Brain microvascular endothelial cell (primary cell): Measurements from ENCODE around the gene HJURP.

Experiments
- DNase-seq: peaks from one replicate; pipeline ENCODE4 v3.0.0-alpha.2; 2020
- H3K27ac ChIP-seq: fragments of 250-450 bp; sonication (Bioruptor Pico); 2 replicates; pipeline ENCODE4 v1.5.1; 2020; ENCODE audit warnings: mild to moderate bottlenecking, moderate library complexity
- H3K27me3 ChIP-seq: fragments of 250-450 bp; sonication (Bioruptor Pico); replicated peaks from 2 replicates; pipeline ENCODE4 v1.5.1; 2020; ENCODE audit warnings: mild to moderate bottlenecking
- H3K36me3 ChIP-seq: fragments of 250-450 bp; sonication (Bioruptor Pico); replicated peaks from 2 replicates; pipeline ENCODE4 v1.5.1; 2020; ENCODE audit warnings: mild to moderate bottlenecking
- H3K4me3 ChIP-seq: 2 replicates; pipeline ENCODE4 v1.5.1; 2011; ENCODE audit warnings: low read depth, mild to moderate bottlenecking, control low read depth, low read length, moderate library complexity
- in situ Hi-C: cut with HindIII; loops from 2 replicates; pipeline ENCODE4 v1.10.0; 2017; ENCODE audit warnings: low sequenced_read_pairs, low pct_ligation_motif_present
- TF ChIP-seq, protein P1 (sequence below): IDR thresholded peaks from 2 replicates; pipeline ENCODE4 v1.5.1; 2011; ENCODE audit warnings: low read depth, mild to moderate bottlenecking, moderate library complexity, low read length, control low read depth, inconsistent platforms; ENCODE audit errors: missing control alignments

HJURP gene

DNA sequence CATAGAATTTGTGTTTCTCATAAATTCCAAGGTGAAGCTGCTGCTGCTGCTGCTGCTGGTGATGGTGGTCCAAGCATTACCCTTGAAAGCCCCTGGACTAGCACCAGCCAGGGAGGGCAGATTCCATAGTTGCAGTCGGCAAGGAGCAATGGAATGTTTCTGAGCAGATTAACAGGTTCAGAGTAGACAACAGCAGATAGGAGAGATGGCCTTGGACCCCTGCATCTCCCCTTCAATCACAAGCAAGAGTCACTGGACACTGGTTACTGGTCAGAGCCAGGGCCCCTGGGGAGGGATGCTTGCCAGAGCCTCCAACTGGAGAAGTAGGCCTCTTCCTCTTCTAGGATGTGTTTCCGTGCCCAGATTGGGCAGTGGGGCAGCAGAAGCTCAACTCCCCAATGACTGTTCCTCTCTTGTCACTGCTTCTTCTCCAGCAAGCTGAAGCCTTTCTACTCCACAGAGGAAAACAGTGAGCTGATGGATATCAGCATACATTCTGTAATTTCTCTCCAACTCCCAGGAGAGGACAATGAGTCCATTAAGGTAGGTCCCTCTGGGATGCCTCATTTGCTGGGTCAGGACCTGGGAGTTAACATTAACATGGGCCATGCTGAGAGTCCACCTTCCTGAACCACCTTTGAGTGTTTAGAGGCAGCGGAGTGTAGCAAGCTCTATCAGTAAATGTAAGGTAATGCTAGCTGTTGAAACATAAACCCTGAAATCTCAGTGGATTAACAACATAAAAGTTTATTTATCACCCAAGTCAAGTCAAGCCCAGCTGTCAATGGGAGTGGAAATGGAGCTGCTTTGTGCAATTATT lies 40.9 kb downstream of the HJURP start:
- DNase-seq, result no peak
- TF ChIP-seq, protein P1, sequence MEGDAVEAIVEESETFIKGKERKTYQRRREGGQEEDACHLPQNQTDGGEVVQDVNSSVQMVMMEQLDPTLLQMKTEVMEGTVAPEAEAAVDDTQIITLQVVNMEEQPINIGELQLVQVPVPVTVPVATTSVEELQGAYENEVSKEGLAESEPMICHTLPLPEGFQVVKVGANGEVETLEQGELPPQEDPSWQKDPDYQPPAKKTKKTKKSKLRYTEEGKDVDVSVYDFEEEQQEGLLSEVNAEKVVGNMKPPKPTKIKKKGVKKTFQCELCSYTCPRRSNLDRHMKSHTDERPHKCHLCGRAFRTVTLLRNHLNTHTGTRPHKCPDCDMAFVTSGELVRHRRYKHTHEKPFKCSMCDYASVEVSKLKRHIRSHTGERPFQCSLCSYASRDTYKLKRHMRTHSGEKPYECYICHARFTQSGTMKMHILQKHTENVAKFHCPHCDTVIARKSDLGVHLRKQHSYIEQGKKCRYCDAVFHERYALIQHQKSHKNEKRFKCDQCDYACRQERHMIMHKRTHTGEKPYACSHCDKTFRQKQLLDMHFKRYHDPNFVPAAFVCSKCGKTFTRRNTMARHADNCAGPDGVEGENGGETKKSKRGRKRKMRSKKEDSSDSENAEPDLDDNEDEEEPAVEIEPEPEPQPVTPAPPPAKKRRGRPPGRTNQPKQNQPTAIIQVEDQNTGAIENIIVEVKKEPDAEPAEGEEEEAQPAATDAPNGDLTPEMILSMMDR, result no peak
- no peak overlapping the region for H3K4me3 ChIP-seq
- no peak overlapping the region for H3K27ac ChIP-seq
- H3K27me3 ChIP-seq, result no peaks in the 10 kb centered on the region
- in situ Hi-C loops, result no loop called here
- no peaks in the 10 kb centered on the region for H3K36me3 ChIP-seq

DNA sequence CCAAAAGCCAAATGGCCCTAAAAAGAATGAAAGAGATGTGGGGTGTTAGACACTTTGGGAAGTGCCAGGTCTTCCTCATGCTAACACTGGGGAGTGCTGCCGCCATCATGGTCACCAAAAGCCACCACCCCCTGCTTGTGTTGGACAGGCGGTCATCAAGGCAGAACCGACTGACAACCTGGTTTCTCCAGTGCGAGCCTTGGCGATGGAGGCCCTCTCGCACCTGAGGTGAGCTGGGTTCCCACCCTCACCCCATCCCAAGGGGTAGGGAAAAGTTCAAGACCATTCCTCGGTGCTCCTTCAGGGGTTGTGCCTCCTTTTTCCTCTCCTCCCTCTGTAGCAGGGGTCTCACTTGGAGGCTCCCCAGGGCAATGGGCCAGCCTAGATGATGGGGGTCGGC lies 42.6 kb downstream of the HJURP start:
- in situ Hi-C loops, result no loop called here
- TF ChIP-seq, protein P1, result no peak
- Histone ChIP-seq H3K27ac (no peak overlapping the region), H3K27me3 (no peaks in the 10 kb centered on the region), H3K4me3 (no peak overlapping the region), H3K36me3 (no peaks in the 10 kb centered on the region)
- no peak for DNase-seq

DNA sequence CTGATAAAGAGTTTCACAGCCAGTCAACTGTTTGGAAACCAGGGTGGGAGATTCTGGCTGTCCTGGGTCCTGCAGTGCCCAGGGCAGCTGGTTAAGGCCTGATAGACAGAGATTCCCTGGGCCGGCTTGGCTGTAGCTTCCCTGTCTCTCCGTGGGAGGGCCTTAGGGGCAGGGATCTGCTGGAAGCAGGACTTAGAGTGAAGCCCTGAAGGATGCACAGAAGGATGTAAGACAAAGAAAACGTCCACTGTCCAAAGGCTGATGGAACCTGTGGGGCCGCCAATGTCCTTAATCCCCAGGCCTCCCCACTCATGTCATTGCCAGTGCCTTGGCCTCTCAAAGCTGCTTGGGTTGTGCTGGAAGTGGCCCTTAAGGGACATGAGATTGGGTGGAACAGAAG lies 43.2 kb downstream of the HJURP start:
- Histone ChIP-seq H3K4me3 (no peak overlapping the region), H3K27me3 (no peaks in the 10 kb centered on the region), H3K27ac (no peak overlapping the region), H3K36me3 (no peaks in the 10 kb centered on the region)
- in situ Hi-C loops, result no loop called here
- TF ChIP-seq, protein P1, result no peak
- DNase-seq, result no peak

DNA sequence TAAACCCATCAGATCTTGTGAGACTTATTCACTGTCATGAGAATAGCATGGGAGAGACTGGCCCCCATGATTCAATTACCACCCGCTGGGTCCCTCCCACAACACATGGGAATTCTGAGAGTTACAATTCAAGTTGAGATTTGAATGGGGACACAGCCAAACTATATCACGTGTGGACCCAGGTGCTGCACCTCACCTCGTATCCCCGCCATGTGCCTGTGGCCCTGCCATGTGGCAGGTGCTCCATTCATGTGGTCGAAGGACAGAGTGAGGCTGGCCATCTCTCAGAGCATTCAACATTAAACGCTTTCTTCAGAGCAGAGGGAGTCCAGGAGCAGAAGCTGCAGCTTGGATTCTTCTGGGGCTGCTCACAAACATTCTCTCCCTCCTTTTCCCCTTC lies 44.0 kb downstream of the HJURP start:
- Histone ChIP-seq H3K4me3 (no peak overlapping the region), H3K27me3 (no peaks in the 10 kb centered on the region), H3K36me3 (no peaks in the 10 kb centered on the region), H3K27ac (no peak overlapping the region)
- in situ Hi-C loops, result no loop called here
- TF ChIP-seq, protein P1, result no peak
- no peak for DNase-seq

DNA sequence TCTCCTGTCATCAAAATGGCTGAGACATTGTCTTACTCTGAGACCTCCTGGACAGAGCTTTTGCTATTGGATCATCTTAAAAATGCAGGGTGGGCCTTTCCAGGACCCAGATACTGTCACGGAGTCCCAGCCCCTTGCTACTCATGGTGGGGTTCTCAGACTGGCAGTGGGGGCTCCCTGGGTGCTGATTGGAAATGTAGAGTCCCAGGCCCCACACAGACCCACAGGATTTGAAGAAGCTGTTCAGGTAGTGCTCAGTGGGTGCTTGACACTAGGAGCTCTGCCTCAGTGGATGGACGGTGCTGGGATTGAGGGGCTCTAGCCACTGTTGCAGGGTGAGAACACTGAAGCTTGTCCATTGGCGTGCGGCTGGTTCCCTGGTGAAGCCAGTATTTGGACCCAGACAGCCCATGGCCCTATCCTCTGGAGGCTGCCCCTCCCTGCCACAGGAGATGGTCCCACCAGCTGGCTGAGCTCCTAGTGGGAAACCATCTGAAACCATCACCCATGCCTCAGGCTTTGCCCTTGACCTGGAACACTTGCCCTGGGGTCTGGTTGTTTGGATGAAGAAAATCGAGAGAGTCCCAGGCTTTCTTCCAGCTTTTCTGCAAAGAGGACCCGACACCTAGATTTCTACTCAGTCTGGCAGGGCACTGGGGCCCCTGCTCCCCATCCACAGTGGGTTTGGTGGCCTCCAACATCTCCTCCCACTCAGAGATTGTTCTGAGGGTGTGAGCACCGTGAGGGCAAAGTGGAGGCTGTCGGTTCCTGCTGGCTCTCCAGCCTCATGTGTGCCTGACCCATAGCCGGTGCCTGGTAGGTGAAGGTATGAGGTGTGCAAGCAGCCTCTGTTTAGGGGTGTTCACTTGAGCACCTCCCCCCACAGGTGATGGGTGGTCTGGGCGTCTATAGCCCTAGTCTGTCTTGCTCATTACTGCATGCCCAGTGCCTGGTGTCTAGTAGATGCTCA lies 46.1 kb downstream of the HJURP start:
- TF ChIP-seq, protein P1, result no peak
- in situ Hi-C loops, result no loop called here
- no peak overlapping the region for H3K27ac ChIP-seq
- no peak for DNase-seq
- no peaks in the 10 kb centered on the region for H3K27me3 ChIP-seq
- H3K4me3 ChIP-seq, result no peak overlapping the region
- no peaks in the 10 kb centered on the region for H3K36me3 ChIP-seq
